ENCODE data around the gene NFKBIB.
A peak's percentile ranks its signal among the peaks of the same experiment; 100 is the strongest.
"Not testable (repeated sequence)": the region's sequence is repeated elsewhere in the genome, so short reads cannot be mapped to it uniquely, and the experiment has no call there.

The NFKBIB gene

GRCh38 chr19:38899447-38900201 is at the start of gene NFKBIB, which contains the start of gene SIRT2:
NFKBIB (plus strand) TSS chr19:38899969; CDS start chr19:38900033, 64 bp downstream.
SIRT2 (minus strand) TSS chr19:38899618; CDS start chr19:38899521, 97 bp downstream.
- peak; percentile 100 for DNase-seq

DNA sequence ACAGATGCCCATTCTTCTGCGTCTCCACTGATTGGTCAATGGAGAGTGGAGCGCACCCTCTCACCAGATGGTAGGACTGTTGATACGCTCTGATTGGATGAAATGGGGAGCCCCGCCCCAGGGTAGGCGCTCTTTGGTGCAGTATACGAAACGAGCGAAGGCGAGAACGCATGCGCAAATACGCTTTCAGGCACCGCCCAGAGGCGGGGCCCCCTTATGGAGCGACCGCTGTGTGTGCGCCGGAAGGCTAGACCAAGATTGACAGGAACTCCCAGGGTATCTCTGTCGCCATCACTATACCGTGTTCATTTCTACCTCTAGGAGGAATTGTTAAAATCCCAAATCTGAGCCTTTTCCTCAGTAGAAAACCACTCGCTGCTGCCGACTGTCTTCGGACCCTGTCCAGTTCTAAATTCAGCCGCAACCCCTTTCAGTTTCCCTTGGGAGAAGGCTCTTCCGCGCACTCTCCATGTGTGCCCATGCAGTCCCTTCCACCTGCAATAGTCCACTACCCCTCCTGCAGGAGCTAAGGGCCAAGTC is 49.3 kb upstream of the NFKBIB start:
- peak; percentile 99 for DNase-seq

DNA sequence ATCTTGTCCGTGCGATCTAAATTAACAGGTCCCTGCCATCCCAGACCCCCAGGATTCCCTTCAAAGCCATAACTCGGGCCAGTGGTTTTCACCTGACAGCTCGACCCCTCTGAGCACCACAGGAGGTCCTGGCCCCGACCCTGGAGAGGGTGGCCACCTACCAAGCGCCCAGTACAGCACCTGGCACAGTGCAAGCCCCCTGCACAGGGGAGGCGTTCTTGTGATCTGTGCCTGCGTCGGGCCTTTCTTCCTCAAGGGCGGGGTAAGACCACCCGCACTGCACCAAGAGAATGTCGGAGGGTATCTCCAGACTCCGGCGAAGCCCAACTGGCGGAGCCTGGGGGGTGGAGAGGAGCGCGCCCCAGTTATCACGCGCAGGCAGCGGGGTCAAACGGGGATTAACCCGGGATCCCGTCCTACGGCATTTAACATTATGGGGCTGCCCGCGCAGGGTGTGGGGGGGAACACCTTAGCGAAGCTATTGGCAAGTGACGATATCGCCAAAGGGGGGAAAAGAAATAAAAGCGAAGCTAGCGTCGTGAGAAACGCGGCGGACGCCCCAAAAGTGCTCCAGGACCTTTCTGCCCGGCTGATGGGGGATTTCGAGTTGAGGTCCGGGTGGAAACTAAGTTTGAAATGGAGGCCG is 48.7 kb upstream of the NFKBIB start:
- DNase-seq: peak; percentile 31

DNA sequence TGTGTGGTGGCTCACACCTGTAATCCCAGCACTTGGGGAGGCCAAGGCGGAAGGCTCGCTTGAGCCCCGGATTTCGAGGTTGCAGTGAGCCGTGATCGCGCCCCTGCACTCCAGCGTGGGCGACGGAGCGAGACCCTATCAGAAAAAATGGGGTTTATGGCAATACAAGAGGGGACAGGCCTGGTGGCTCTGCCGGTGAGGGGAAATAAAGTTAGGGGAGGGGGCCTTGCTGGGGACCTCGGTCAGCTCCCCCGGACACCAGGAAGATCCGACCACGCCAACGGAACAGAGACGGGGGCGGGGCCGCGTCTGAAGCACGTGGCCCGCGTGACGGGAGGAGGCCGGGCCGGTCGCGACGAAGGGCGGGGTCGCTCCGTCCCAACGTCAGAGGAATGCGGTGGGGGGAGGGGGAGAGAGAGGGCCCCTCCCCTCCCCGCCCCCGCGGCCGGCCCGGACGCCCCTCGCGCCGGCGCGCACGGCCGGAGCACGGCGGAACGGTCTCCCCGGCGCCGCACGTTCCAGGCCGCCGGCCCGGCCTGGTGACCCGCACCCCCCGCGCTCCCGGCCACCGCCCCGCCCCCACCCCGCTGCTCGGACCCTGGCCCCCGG is 48.0 kb upstream of the NFKBIB start:
- DNase-seq: peak; percentile 92

- peak; percentile 74 for DNase-seq
Observed at GRCh38 chr19:38852231-38853044, 47.3 kb upstream of the NFKBIB start.

- no peak for DNase-seq
Observed at GRCh38 chr19:38853214-38853613, 46.6 kb upstream of the NFKBIB start.

- DNase-seq: not testable (repeated sequence)
Observed at GRCh38 chr19:38854961-38855360, 44.8 kb upstream of the NFKBIB start.

DNA sequence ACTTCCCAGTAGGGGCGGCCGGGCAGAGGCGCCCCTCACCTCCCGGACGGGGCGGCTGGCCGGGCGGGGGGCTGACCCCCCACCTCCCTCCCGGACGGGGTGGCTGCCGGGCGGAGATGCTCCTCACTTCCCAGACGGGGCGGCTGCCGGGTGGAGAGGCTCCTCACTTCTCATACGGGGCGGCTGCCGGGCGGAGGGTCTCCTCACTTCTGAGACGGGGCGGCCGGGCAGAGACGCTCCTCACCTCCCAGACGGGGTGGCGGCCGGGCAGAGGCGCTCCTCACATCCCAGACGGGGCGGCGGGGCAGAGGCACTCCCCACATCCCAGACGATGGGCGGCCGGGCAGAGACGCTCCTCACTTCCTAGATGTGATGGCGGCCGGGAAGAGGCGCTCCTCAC is 44.0 kb upstream of the NFKBIB start:
- not testable (repeated sequence) for DNase-seq

- DNase-seq: no peak
Observed at GRCh38 chr19:38856813-38857212, 43.0 kb upstream of the NFKBIB start.

- not testable (repeated sequence) for DNase-seq
Observed at GRCh38 chr19:38859631-38860204, 40.1 kb upstream of the NFKBIB start.

- no peak for DNase-seq
Observed at GRCh38 chr19:38861368-38861767, 38.4 kb upstream of the NFKBIB start.

DNA sequence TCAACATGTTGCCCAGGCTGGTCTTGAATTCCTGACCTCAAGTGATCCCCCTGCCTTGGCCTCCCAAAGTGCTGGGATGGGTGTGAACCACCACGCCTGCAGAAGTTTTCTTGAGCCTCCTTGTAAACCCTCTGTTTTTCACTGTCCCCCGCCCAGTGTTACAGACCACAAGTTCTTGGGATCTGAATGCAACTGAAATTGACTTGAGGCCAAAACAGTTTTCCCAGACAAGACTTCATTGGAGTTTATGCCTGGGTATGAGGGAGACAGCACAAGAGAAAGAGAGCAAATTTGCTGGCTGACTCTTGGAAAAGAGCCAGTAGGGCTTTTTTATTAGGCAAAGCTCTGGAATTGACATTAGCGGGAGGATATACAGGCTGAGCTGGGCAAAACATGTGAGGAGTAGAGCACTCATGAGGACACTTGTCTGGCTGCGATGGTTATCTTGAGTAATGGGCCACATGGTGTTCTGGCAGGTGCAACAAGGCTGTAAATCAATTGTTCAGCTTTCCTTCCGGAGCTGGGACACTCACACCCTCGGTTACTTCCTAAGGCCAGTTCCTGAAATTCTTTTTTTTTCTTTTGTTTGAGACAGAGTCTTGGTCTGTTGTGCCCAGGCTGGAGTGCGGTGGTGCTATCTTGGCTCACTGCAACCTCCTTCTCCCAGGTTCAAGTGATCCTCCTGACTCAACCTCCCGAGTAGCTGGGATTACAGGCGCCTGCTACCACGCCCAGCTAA is 37.3 kb upstream of the NFKBIB start:
- DNase-seq: no peak

DNA sequence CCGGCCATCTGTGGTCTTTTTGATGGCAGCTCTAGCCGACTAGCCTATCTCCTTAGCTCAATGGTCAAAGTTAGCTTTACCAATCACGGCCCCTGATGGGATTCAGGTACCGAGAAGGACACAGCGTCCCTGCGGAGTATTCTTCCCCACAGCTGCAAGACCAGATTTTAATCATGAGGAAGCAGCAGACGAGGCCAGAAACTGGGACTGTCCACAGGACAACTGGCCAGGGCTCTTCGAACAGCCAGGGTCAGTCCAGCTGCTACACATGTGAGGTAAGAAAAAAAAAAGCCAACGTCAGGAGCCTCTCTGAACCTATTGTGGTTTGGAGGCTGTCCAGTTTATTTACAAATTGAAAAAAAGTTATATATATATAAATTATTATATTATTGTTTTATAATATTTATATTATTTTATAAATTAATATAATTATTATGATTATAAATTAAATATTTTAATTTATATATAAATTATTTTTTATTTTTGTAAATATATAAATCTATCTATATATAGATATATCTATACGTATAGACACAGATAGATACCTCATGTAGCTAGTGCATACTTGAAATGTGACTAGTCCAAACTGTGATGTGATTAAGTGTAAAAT is 32.5 kb upstream of the NFKBIB start:
- no peak for DNase-seq

GRCh38 chr19:38868551-38868950 is 31.2 kb upstream of the NFKBIB start:
- no peak for DNase-seq

DNA sequence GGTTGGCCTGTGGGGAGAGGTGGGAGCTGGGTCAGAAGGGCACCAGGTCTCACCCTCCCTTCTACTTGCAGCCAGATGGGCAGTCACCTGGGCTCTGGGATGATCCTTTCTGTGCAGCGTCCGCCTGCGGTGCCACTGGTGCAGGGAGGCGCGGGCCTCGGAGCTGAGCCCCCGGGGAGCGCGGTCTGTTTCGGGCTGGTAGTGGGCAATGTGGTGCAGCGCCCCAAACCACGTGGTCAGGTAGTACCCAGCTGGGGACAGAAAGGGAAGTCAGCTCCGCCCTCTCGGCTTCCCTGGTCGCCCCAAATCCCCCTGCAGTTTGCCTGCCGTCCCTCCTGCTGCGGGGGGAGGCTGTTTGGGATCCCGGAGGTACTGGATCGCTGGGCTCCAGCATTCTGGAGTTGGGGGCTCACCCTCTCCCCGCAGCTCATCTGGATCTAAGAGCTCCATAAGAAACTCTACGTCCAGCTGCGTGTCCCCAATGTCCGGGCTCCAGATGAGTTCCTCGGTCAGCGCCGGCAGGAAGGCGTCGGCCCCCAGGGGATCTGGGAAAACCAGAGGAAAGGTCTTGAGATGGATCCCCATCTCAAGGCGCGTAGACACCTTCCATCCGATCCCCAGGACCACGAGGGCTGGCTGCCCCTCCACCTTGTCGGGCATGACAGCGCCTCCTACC is 30.5 kb upstream of the NFKBIB start:
- no peak for DNase-seq

DNA sequence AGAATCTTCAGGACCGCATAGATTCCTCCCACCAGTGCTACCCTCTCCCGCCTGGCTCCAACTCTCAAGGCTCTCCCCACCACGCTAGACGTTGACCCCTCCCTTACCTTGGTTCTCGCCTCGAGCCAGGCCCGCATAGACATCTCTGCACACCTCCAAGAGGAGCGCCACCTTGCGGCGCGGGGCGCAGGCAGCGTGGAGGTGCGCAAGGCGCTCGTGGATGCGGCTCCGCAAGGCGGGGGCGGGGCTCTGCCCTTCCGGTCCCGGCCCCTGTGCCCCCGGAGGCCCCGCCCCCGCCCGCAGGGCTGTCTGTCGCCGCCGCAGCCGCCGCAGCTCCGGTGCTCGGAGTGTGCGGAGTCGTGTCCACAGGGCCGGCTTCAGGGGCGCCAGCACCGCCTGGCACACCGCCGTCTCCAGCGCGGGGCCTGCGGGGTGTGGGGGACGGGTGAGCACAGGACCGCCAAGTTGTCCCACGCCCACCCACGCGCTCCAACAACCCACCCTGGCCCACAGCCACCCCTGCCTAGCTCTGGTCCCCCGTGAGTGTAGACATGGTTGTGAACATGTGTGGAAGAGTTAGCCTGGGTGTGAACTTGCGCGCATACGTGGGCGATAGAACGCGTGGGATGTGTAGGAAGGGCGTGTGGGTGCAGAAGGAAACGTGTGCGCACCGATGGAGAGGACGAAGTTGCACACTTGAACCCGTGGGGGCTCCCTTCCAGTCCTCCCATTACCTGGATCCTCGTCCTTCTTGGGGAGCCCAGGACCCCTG is 29.7 kb upstream of the NFKBIB start:
- DNase-seq: peak; percentile 92

DNA sequence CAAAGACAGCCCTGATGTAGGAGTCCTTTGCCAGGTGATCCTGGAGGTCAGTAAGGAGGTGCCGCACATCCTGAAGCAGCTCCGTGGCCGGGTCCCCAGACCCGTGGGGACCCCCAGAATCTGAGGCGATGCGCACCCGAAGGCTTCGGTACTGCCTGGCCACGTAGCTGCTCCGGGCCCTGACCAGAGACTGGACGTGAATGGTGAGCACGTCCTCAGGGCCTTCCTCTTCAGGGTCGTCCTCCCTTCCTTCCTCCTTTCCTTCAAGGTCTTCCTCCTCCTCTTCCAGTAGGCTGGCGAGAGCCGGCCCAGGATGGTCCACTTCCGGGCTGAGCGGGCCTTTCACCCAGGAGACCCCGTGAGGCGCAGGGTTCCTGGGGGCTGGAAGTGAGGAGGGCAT is 29.2 kb upstream of the NFKBIB start:
- DNase-seq: no peak

- DNase-seq: not testable (repeated sequence)
Observed at GRCh38 chr19:38873400-38873799, 26.4 kb upstream of the NFKBIB start.

- no peak for DNase-seq
Observed at GRCh38 chr19:38875656-38876395, 23.9 kb upstream of the NFKBIB start.
